Measurements from ENCODE around the gene PRAME. TPM values are rescaled to one million over a fixed set of nuclear protein-coding genes. Genes with fewer than 3 reads are reported as not detected.
"Not testable (repeated sequence)": the region's sequence is repeated elsewhere in the genome, so short reads cannot be mapped to it uniquely, and the experiment has no call there.

Gene PRAME
- polyA plus RNA-seq, 3 donors from 2014 or later = not detected

- not testable (repeated sequence) for DNase-seq; H3K4me3 Mint-ChIP-seq; H3K36me3 Mint-ChIP-seq; H3K27ac Mint-ChIP-seq; H3K4me1 Mint-ChIP-seq; H3K9me3 Mint-ChIP-seq; H3K27me3 Mint-ChIP-seq (ENCODE audit: low read depth in 3 of 3)
These were observed 44.6 kb downstream of the PRAME start for GRCh38 chr22:22514431-22514830.

- Mint-ChIP-seq H3K27ac (no peak overlapping the region), H3K36me3 (peaks cover 0 to 3% (median 0%) of the 10 kb centered on the region in 3 donors), H3K9me3 (peaks cover 0 to 7% (median under 1%) of the 10 kb centered on the region in 6 donors), H3K27me3 (ENCODE audit: low read depth in 3 of 3) (peaks cover 2 to 4% (median 4%) of the 10 kb centered on the region in 3 donors), H3K4me1 (peaks cover 3 to 4% of the 10 kb centered on the region in 2 donors), H3K4me3 (no peak overlapping the region)
- DNase-seq = no peak
These were observed 45.4 kb downstream of the PRAME start for GRCh38 chr22:22513619-22514018.

GRCh38 chr22:22512951-22513350 lies 46.1 kb downstream of the PRAME start:
- peaks cover 4 to 7% of the 10 kb centered on the region in 2 donors for H3K4me1 Mint-ChIP-seq

GRCh38 chr22:22510833-22511232 lies 48.2 kb downstream of the PRAME start:
- DNase-seq; H3K27ac Mint-ChIP-seq; H3K36me3 Mint-ChIP-seq; H3K4me3 Mint-ChIP-seq; H3K27me3 Mint-ChIP-seq (ENCODE audit: low read depth in 3 of 3); H3K9me3 Mint-ChIP-seq: not testable (repeated sequence)
- H3K4me1 Mint-ChIP-seq = peaks cover 12 to 15% of the 10 kb centered on the region in 2 donors

More at GRCh38 chr22:22512951-22513350, 46.1 kb downstream of the PRAME start:
- no peak for DNase-seq
- H3K9me3 Mint-ChIP-seq = peaks cover 0 to 7% (median under 1%) of the 10 kb centered on the region in 6 donors
- H3K36me3 Mint-ChIP-seq = peaks cover 0 to 3% (median 0%) of the 10 kb centered on the region in 3 donors
- peaks cover 2 to 4% (median 4%) of the 10 kb centered on the region in 3 donors for H3K27me3 Mint-ChIP-seq (ENCODE audit: low read depth in 3 of 3)
- no peak overlapping the region for H3K27ac Mint-ChIP-seq
- H3K4me3 Mint-ChIP-seq = no peak overlapping the region

- Mint-ChIP-seq H3K4me3 (peak overlapping the region in 3 of 5 donors; percentile 43 to 75 (median 63)), H3K36me3 (peaks cover 0 to 14% (median 4%) of the 10 kb centered on the region in 3 donors), H3K4me1 (peaks cover 12 to 15% of the 10 kb centered on the region in 2 donors)
- not testable (repeated sequence) for H3K27ac Mint-ChIP-seq; DNase-seq; H3K27me3 Mint-ChIP-seq (ENCODE audit: low read depth in 3 of 3); H3K9me3 Mint-ChIP-seq
These were observed 49.2 kb downstream of the PRAME start for GRCh38 chr22:22509912-22510311.

- H3K36me3 Mint-ChIP-seq = peaks cover 0 to 21% (median 12%) of the 10 kb centered on the region in 3 donors
- H3K4me3 Mint-ChIP-seq = peak within 1 kb of the TSS; percentile 72 to 84 (median 81)
- peaks cover 12 to 15% of the 10 kb centered on the region in 2 donors for H3K4me1 Mint-ChIP-seq
- DNase-seq = peak; percentile 74 to 82 (median 78)
- peak within 1 kb of the TSS in 4 of 6 donors; percentile 7 to 69 (median 57) for H3K27ac Mint-ChIP-seq
- peaks cover 0 to 7% (median under 1%) of the 10 kb centered on the region in 6 donors for H3K9me3 Mint-ChIP-seq
- H3K27me3 Mint-ChIP-seq (ENCODE audit: low read depth in 3 of 3) = peaks cover 2 to 5% (median 3%) of the 10 kb centered on the region in 3 donors
These were observed 50.5 kb downstream of the PRAME start, which contains the start of gene ZNF280B for GRCh38 chr22:22508274-22509176. Gene ZNF280B (minus strand): TSS chr22:22508742. CDS start chr22:22489398, 19,344 bp downstream.

- Mint-ChIP-seq H3K9me3 (peaks cover 0 to 7% (median under 1%) of the 10 kb centered on the region in 6 donors), H3K27me3 (ENCODE audit: low read depth in 3 of 3) (peaks cover 2 to 5% (median 2%) of the 10 kb centered on the region in 3 donors), H3K4me3 (peak overlapping the region; percentile 72 to 84 (median 81)), H3K4me1 (peaks cover 12 to 15% of the 10 kb centered on the region in 2 donors), H3K27ac (peak overlapping the region in 4 of 6 donors; percentile 7 to 69 (median 57)), H3K36me3 (peaks cover 0 to 21% (median 12%) of the 10 kb centered on the region in 3 donors)
- no peak for DNase-seq
These were observed 51.3 kb downstream of the PRAME start for GRCh38 chr22:22507743-22508273.

GRCh38 chr22:22506736-22507135 lies 52.3 kb downstream of the PRAME start:
- Mint-ChIP-seq H3K36me3 (peaks cover 0 to 21% (median 12%) of the 10 kb centered on the region in 3 donors), H3K9me3 (peaks cover 0 to 7% (median under 1%) of the 10 kb centered on the region in 6 donors), H3K4me3 (peak overlapping the region in 1 of 5 donors; percentile 24), H3K27ac (no peak overlapping the region), H3K27me3 (ENCODE audit: low read depth in 3 of 3) (peaks cover 2 to 5% (median 2%) of the 10 kb centered on the region in 3 donors), H3K4me1 (peaks cover 12 to 15% of the 10 kb centered on the region in 2 donors)
- no peak for DNase-seq

- Mint-ChIP-seq H3K27ac (no peak overlapping the region), H3K27me3 (ENCODE audit: low read depth in 3 of 3) (no peaks in the 10 kb centered on the region), H3K4me1 (no peaks in the 10 kb centered on the region), H3K36me3 (peaks cover 5% of the 10 kb centered on the region in 3 donors), H3K9me3 (no peaks in the 10 kb centered on the region), H3K4me3 (no peak overlapping the region)
- no peak for DNase-seq
These were observed 60.8 kb downstream of the PRAME start for GRCh38 chr22:22498267-22498666.

Other genes with a start within 250 kb of the PRAME start
- gene ZNF280B, start 50.5 kb downstream of the PRAME start, polyA plus RNA-seq = 1 to 10 TPM in 1 of 3 donors, under 1 TPM in 2; 0.18 to 1.1 (median 0.34) TPM
- not detected for gene ZNF280A, start 39.0 kb downstream of the PRAME start, polyA plus RNA-seq
- not detected for gene GGTLC2, start 85.3 kb upstream of the PRAME start, polyA plus RNA-seq

All from immature natural killer cell (primary cell).